Adrenal gland (tissue), 5 donors: ENCODE results near the gene KLHDC4.

Source experiments
- POLR2A ChIP-seq, 2 donors: fragments of 450-650 bp; IDR thresholded peaks; one replicate each; pipeline ENCODE4 v1.6.1; 2017; ENCODE audit warnings: antibody characterized with exemption in 2 of 2, mild to moderate bottlenecking in 2 of 2, moderate library complexity in 1 of 2
- TF ChIP-seq, protein P1 (sequence below), 6 experiments: fragments of 450-650 bp in 4 of 6; fragments of 200-600 bp in 2 of 6; sonication (generic) in 1 of 6; IDR thresholded peaks; 1 replicate in 5 of 6; 2 replicates in 1 of 6; pipeline versions ENCODE4 v1.5.1 to v1.8.0; 2016 to 2021; ENCODE audit warnings: antibody characterized with exemption in 6 of 6, mild to moderate bottlenecking in 2 of 6, moderate library complexity in 1 of 6
- donor health status: DM: no; HTN: no; CAD: no.

DNA sequence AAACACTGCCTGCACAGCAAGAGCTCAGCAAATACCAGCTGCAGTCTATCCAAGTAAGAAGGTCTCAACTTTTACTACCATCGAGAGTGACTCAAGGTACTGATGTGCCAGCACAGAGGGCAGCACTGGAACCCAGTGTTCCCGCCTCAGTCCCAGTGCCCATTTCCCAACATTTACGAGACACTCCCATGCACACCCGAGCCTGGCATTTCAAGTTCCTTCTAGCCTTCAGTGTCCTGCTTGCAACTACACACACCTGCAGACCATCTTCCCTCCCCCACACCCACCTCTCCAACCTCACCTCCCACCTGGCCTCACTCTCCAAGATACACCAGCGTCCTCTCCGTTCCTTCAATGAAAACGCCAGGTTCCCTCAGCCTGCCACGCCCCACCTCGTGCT, 3.2 kb downstream of the KLHDC4 start:
- TF ChIP-seq, protein P1, sequence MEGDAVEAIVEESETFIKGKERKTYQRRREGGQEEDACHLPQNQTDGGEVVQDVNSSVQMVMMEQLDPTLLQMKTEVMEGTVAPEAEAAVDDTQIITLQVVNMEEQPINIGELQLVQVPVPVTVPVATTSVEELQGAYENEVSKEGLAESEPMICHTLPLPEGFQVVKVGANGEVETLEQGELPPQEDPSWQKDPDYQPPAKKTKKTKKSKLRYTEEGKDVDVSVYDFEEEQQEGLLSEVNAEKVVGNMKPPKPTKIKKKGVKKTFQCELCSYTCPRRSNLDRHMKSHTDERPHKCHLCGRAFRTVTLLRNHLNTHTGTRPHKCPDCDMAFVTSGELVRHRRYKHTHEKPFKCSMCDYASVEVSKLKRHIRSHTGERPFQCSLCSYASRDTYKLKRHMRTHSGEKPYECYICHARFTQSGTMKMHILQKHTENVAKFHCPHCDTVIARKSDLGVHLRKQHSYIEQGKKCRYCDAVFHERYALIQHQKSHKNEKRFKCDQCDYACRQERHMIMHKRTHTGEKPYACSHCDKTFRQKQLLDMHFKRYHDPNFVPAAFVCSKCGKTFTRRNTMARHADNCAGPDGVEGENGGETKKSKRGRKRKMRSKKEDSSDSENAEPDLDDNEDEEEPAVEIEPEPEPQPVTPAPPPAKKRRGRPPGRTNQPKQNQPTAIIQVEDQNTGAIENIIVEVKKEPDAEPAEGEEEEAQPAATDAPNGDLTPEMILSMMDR (IDR thresholded peaks at IDR 0.05): no peak
- no peak for TF ChIP-seq POLR2A (IDR thresholded peaks at IDR 0.05)
